ENCODE results near the gene SIGLEC15. TPM values are rescaled to one million over a fixed set of nuclear protein-coding genes. Genes with fewer than 3 reads are reported as not detected.
"Not testable (repeated sequence)": the region's sequence is repeated elsewhere in the genome, so short reads cannot be mapped to it uniquely, and the experiment has no call there.

SIGLEC15 gene
- total and polyA plus RNA-seq, 4 donors = 0.04 to 0.91 (median 0.68) TPM

DNA sequence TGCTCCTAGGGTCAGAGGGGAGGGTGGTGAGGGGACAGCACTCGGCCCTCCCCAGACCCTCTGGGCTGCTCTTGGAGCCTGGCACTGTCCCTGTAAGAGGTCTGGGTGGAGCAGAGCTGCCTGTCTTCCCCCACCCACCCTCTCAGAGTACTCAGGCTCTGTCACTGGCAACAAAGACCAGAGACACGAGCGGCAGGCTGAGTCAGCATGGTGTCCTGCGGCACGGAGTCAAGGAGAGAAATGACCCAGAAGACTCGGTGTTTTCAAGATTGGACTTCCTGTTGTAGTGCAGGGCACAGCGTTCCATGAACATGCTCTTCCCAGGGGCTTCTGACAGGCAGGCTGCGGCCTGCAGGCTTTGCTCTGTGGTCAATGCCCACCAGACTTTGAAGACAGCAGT is 19.9 kb downstream of the SIGLEC15 start:
- Histone ChIP-seq H3K9ac (ENCODE audit: insufficient read depth in 1 of 2, low read length in 2 of 2) (no peak overlapping the region), H3K9me3 (ENCODE audit: control insufficient read depth in 4 of 4, insufficient read depth in 3 of 4, low read length in 3 of 4) (no peaks in the 10 kb centered on the region), H3K27me3 (ENCODE audit: control insufficient read depth in 3 of 3, insufficient read depth in 3 of 3, low read length in 2 of 3) (peaks cover 0 to 5% (median 0%) of the 10 kb centered on the region in 3 donors), H3K4me3 (no peak overlapping the region), H3K36me3 (ENCODE audit: control insufficient read depth in 4 of 4, insufficient read depth in 4 of 4, low read length in 4 of 4) (peaks cover 5 to 13% (median 8%) of the 10 kb centered on the region in 4 donors), H3K27ac (ENCODE audit: low read depth in 1 of 2, low read length in 1 of 2) (no peak overlapping the region), H3K4me1 (ENCODE audit: control insufficient read depth in 5 of 5, insufficient read depth in 5 of 5, low read length in 5 of 5) (no peaks in the 10 kb centered on the region)
- ATAC-seq (ENCODE audit: insufficient read depth, low FRiP score) = no peak
- TF ChIP-seq, protein P1, sequence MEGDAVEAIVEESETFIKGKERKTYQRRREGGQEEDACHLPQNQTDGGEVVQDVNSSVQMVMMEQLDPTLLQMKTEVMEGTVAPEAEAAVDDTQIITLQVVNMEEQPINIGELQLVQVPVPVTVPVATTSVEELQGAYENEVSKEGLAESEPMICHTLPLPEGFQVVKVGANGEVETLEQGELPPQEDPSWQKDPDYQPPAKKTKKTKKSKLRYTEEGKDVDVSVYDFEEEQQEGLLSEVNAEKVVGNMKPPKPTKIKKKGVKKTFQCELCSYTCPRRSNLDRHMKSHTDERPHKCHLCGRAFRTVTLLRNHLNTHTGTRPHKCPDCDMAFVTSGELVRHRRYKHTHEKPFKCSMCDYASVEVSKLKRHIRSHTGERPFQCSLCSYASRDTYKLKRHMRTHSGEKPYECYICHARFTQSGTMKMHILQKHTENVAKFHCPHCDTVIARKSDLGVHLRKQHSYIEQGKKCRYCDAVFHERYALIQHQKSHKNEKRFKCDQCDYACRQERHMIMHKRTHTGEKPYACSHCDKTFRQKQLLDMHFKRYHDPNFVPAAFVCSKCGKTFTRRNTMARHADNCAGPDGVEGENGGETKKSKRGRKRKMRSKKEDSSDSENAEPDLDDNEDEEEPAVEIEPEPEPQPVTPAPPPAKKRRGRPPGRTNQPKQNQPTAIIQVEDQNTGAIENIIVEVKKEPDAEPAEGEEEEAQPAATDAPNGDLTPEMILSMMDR (IDR thresholded peaks at IDR 0.05; ENCODE audit: control extremely low read depth, extremely low read depth) = no peak
- WGBS, 2 donors = 82 to 86% methylated on average over 8 of the region's 8 CpGs
- DNase-seq = no peak

DNA sequence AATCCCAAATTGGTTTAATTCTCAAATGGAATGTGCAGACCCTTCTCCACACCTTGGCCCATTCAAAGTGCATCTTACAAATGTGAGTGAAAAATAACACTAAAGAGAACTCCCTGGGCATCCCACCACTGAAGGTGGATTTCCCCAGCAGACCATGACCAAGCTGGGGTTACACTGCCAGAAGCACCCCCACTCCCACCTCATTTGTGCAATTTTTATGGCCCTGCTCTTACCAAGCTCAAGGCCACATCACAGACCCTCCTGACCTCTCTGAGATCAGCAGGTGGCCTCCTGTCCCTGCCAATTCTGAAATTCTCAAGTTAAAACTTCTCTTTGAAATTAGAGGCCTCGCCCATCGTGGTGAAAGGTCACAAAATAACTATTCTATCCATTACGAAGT is 21.6 kb downstream of the SIGLEC15 start:
- Histone ChIP-seq H3K36me3 (ENCODE audit: control insufficient read depth in 4 of 4, insufficient read depth in 4 of 4, low read length in 4 of 4) (peaks cover 6 to 20% (median 8%) of the 10 kb centered on the region in 4 donors), H3K9ac (ENCODE audit: insufficient read depth in 1 of 2, low read length in 2 of 2) (no peak overlapping the region), H3K27me3 (ENCODE audit: control insufficient read depth in 3 of 3, insufficient read depth in 3 of 3, low read length in 2 of 3) (no peaks in the 10 kb centered on the region), H3K9me3 (ENCODE audit: control insufficient read depth in 4 of 4, insufficient read depth in 3 of 4, low read length in 3 of 4) (no peaks in the 10 kb centered on the region), H3K27ac (ENCODE audit: low read depth in 1 of 2, low read length in 1 of 2) (no peak overlapping the region), H3K4me3 (no peak overlapping the region), H3K4me1 (ENCODE audit: control insufficient read depth in 5 of 5, insufficient read depth in 5 of 5, low read length in 5 of 5) (no peaks in the 10 kb centered on the region)
- DNase-seq = no peak
- no peak for ATAC-seq (ENCODE audit: insufficient read depth, low FRiP score)
- TF ChIP-seq, protein P1 (IDR thresholded peaks at IDR 0.05; ENCODE audit: control extremely low read depth, extremely low read depth) = no peak
- WGBS, 2 donors = 64 to 78% methylated on average over 3 of the region's 3 CpGs

DNA sequence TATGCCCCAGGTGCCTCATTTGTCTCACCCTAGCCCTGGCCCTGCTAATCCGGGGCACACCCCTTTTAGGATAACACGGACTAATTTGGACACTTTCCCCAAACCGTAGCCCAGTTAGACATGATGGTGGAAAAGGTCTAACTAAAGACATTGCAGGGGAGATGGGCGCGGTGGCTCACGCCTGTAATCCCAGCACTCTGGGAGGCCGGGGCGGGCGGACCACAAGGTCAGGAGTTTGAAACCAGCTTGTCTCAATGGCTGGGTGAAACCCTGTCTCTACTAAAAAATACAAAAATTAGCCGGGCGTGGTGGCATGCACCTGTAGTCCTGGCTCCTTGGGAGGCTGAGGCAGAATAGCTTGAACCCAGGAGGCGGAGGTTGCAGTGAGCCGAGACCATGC is 23.2 kb downstream of the SIGLEC15 start:
- H3K9ac ChIP-seq (ENCODE audit: insufficient read depth in 1 of 2, low read length in 2 of 2); ATAC-seq (ENCODE audit: insufficient read depth, low FRiP score); H3K4me3 ChIP-seq; H3K27ac ChIP-seq (ENCODE audit: low read depth in 1 of 2, low read length in 1 of 2); DNase-seq; H3K9me3 ChIP-seq (ENCODE audit: control insufficient read depth in 4 of 4, insufficient read depth in 3 of 4, low read length in 3 of 4); H3K4me1 ChIP-seq (ENCODE audit: control insufficient read depth in 5 of 5, insufficient read depth in 5 of 5, low read length in 5 of 5); H3K27me3 ChIP-seq (ENCODE audit: control insufficient read depth in 3 of 3, insufficient read depth in 3 of 3, low read length in 2 of 3): not testable (repeated sequence)
- peaks cover 13 to 27% (median 14%) of the 10 kb centered on the region in 4 donors for H3K36me3 ChIP-seq (ENCODE audit: control insufficient read depth in 4 of 4, insufficient read depth in 4 of 4, low read length in 4 of 4)
- WGBS, 2 donors = 99% methylated on average over 13 of the region's 13 CpGs

DNA sequence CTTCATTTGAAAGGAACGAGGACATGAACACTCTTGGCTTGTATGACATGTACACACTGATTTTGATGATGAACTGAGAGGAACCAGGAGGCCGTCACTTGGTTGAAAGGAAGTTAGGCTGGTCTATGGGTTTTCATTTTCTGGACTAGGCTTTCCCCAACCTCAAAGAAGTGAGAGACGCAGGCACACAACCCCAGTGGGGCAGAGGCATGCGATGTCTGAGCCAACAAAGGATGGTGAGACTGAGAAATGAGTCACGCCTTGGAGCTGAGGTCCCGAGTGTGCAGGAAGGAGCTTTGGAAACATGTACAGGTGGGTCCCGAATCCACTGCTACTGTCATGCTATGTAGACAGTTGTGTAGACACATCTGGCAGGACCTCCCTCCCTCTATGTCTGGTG is 24.1 kb downstream of the SIGLEC15 start:
- H3K4me3 ChIP-seq = no peak overlapping the region
- H3K27ac ChIP-seq (ENCODE audit: low read depth in 1 of 2, low read length in 1 of 2) = no peak overlapping the region
- H3K9me3 ChIP-seq (ENCODE audit: control insufficient read depth in 4 of 4, insufficient read depth in 3 of 4, low read length in 3 of 4) = no peaks in the 10 kb centered on the region
- ATAC-seq (ENCODE audit: insufficient read depth, low FRiP score) = no peak
- peaks cover 13 to 31% (median 18%) of the 10 kb centered on the region in 4 donors for H3K36me3 ChIP-seq (ENCODE audit: control insufficient read depth in 4 of 4, insufficient read depth in 4 of 4, low read length in 4 of 4)
- H3K9ac ChIP-seq (ENCODE audit: insufficient read depth in 1 of 2, low read length in 2 of 2) = no peak overlapping the region
- WGBS, 2 donors = 92 to 94% methylated on average over 7 of the region's 7 CpGs
- DNase-seq = no peak
- H3K4me1 ChIP-seq (ENCODE audit: control insufficient read depth in 5 of 5, insufficient read depth in 5 of 5, low read length in 5 of 5) = no peaks in the 10 kb centered on the region
- TF ChIP-seq, protein P1 (IDR thresholded peaks at IDR 0.05; ENCODE audit: control extremely low read depth, extremely low read depth) = no peak
- H3K27me3 ChIP-seq (ENCODE audit: control insufficient read depth in 3 of 3, insufficient read depth in 3 of 3, low read length in 2 of 3) = no peaks in the 10 kb centered on the region
